ENCODE results near the gene SNX18.

The SNX18 gene

DNA sequence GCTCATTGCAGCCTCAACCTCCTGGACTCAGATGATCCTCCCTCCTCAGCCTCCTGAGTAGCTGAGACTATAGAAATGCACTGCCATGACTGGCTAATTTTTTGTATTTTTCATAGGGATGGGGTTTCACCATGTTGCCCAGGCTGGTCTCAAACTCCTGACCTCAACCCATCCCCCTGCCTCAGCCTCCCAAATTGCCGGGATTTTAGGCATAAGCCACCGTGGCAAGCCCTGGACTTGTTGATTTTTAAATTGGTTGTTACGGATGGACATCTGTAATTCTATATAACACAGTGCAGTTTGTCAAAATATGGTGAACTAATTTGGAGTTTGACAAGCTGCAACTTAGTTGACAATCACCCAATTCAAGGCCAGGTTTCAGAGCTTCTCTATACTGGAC lies 22.7 kb downstream of the SNX18 start:
- DNase-seq (ENCODE audit: low read depth in 2 of 3, low spot score in 2 of 3): no peak

DNA sequence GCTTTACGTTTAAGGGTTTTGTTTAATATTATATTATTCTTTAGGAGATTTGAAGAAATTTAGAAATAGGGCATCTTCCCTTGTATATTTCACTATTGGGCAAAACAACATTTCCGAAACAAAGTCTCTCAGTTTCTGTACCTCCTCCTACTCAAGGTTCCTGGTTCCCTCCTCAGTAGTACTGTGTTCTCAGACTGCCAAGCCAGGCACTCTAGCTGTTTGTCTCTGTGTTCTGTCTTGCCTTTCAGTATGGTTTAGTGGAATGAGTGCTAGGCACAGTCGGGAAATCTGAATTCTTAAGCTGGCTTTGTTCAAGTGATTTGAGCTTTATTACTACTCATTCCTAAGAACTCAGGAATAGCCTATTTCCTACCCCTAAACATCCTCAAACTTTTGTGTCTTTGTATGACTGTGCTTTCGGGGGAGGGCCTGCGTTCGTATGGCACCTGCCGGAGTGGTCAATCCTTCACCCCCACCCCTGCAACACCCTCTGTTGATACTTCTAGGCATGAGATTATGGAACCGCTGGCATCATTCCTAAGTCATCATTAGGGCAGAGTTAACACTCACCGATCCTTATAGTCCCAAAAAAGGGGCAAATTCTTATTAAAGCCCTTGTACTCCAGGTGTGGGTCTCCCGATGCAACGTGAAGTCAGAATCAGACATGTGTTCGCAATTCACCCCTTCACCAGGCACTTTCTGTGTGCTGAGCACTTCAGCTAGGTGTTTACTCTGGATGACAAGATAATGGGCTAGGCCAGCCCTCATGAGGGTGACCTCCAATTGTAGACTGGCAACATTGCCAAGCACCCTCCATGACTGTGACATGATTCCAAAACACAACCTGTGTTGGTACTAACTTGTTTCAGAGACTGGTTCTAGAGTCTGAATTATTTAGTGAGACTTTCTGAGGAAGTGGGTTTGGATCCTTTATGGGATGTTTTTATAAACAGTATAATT lies 24.5 kb downstream of the SNX18 start:
- DNase-seq (ENCODE audit: low read depth in 2 of 3, low spot score in 2 of 3): no peak

DNA sequence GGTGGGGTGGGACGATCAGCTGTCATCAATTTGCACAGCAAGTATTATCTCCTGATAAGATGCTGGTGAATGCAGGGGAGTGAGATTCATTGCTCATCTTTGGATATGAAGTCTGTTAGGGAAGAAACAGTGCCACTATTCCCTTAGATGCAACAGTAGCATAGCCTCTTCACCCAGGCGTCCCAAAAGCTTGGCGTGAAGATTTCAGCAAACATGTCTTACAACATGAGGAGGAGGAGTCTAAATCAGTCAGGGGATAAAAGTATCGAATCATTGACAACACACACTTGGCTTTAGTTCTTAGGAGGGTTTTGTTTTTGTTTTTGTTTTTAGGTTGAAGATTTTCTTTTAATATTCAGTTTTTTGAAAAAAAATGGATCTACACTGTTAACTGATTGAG lies 26.5 kb downstream of the SNX18 start:
- DNase-seq (ENCODE audit: low read depth in 2 of 3, low spot score in 2 of 3): no peak

DNA sequence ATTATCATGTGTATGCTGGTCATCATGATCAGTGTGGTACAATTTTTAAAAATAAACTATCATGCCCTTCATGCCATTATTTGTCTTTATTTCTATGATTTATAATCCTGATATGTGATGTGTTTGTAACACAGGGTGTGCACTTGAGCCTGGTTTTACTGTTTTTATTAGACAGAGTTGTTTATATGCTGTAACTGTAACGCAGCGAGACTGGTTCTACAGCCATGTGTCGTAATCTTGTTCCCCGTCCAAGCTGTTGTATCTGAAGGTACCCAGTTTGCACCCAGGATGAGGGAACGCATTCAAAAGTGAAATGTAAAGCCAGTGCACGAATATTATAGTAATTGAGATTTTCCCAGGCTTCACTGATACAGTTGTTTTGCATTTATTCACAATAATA lies 28.2 kb downstream of the SNX18 start:
- DNase-seq (ENCODE audit: low read depth in 2 of 3, low spot score in 2 of 3): no peak

DNA sequence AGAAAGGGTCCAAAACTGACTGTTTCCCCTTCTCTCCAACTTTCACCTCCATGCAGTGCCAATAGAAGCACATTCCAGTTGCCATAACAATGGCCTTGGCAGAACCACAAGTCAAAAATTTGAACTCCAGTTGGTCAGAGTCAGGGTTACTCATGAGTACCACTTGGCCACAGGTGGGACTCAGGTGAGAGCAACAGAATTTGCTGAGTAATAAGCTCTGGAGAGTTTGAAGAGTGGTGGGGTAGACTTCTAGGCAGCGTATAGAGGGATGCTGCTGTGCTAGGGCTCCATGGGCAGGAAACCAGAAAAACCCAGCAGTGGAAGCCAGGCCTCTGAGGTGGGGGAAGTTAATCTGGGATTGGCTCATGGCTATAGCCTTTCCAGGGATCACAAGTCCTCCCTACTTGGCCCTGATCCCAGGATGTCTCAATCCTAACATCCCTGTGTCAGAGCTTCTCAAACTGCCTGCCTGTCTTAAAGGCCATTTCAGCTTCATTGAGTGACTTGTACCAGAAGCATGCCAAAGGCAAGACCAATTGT lies 30.2 kb downstream of the SNX18 start:
- DNase-seq (ENCODE audit: low read depth in 2 of 3, low spot score in 2 of 3): no peak

DNA sequence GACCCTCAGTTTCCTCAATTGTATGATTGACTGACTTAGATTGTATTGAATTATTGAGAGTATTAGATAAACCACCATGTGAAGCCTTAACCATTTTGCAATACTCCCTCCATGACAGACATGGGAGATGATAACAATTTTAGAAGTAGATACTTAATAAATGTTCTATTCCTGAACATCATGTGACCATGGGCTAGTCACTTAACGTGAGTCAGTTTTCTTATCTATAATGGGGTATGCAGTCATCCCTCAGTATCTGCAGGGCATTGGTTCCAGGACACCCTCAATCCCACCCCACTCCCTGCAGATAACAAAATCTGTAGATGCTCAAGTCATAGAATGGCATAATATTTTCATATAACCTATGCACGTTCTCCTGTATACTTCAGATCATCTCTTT lies 31.0 kb downstream of the SNX18 start:
- no peak for DNase-seq (ENCODE audit: low read depth in 2 of 3, low spot score in 2 of 3)

DNA sequence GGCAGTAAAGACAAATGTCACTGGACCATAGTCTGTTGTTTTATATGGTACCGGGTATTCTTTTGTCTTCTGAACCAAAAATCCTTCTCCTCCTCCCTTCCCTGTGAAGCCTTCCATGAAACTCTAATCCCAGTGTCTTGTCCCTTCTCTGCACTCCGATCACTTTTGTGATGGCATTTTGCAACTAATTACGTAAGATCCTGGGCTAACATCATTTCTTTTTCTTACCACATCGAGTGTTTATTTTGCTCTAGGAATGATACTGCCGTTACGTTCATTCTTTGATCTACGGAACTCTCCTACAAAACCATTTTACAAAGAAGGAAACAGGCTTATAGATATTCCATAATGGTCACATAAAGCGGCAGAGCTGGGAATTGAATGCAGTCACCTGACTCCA lies 33.7 kb downstream of the SNX18 start:
- DNase-seq (ENCODE audit: low read depth in 2 of 3, low spot score in 2 of 3): no peak

DNA sequence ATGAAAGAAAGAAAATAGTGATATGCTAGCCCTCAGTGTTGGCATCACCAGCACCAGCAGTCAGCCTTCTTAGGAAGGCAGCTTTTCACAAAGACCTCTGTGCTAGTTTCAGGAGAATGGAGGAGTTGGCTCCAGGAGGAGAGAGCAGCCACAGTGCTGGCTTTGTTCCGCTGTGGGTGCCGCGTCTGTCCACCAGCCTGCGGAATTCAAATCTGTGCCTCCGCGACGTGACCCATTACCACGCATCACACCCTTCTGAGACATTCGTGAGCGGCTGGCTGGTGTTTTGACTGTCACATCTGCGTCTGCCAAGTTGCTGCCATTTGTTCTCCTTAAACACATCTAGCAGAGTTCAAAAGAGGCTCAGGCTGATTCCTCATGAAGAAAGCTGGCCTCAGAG lies 34.4 kb downstream of the SNX18 start:
- no peak for DNase-seq (ENCODE audit: low read depth in 2 of 3, low spot score in 2 of 3)

DNA sequence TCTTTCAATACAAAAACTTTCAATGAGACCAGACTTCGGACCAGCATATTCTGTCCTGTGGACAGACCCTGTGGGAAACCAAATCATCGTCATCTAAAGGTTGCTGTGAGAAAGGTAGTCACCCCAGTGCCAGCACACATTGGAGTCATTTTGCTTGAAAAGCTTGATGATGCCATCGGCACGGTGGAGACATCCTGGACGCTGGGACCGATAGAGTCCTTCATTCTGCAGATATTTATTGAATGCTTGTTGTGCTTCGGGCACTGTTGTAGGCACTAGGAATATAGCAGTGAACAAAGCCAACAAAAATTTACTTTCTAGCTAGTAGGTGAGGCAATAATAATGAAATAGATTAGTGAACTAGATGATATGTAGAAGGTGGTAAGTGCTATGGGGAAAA lies 34.9 kb downstream of the SNX18 start:
- no peak for DNase-seq (ENCODE audit: low read depth in 2 of 3, low spot score in 2 of 3)

DNA sequence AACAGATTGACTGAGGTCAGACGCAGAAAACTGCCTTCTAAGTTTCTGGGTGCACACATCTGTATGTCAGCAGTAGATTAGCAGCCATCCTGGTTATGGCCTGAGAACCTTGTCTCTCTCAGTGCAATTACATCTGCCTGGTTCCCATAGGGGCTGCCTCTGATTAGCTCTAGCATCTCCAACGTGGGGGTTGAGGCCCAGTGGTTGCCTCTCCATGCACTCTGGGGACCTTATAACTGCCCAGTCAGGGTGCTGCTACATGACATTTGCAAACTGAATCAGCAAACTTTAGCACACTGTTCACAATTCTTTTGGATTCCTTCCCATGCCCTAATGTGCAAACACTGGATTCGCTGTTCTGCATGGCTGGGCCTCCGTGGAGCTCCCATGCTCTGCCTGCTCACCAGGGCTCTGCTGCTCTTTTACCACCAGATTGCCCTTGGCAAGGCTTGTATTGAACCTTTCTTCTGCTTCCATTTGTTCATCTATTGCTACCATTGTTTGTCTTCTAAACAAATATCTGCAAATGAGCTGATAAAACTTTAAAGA lies 36.2 kb downstream of the SNX18 start:
- no peak for DNase-seq (ENCODE audit: low read depth in 2 of 3, low spot score in 2 of 3)

DNA sequence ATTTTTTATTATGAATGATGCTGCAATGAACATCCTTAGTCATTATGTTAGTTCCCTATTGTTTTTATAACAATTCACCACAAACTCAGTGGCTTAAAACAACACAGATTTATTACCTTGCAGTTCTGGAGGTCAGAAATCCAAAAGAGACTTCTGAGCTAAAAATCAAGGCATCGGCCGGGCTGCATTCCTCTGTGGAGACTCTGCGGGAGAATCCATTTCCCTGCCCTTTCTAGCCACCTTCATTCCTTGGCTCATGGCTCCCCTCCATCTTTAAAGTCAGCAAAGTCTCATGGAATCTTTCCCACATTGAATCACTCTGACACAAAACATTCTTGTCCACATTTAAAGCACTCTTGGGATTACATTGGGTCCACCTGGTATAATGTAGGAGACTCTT lies 38.6 kb downstream of the SNX18 start:
- DNase-seq (ENCODE audit: low read depth in 2 of 3, low spot score in 2 of 3): no peak

DNA sequence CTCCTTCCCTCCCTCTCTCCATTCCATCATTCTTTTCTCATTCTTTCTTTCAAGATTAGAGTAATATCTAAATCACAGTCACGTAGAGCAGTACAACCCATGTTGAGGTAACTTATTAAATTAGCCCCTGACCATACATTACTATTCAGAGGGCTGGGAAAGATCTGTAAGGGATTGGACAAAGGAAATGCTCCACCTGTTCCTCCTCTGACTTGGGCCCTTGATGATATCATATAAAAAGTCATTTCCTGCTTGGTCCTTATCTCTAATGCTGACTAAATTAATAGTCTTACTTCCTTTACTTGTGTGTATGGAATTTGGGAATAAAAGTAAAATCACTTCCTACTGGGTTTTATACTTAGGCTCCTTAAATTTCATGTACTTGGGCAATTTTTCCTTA lies 40.8 kb downstream of the SNX18 start:
- DNase-seq (ENCODE audit: low read depth in 2 of 3, low spot score in 2 of 3): no peak

DNA sequence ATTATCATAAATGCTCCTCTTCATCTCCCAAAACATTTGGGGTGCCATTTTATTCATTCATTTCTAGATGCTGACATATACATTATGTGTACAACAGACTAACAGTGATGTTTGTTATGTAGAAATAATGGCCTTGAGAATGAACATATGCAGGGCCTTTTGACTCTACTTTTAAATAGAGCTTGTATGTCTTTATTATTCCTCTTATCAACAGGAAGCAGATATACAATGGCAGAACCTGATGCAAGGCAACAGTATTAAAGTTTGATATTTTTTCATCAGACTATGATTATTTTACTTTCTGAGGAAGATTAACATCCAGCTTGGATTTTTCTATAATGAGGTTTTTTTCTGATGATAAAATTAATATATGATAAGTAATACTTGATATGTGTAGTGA lies 44.1 kb downstream of the SNX18 start:
- no peak for DNase-seq (ENCODE audit: low read depth in 2 of 3, low spot score in 2 of 3)

DNA sequence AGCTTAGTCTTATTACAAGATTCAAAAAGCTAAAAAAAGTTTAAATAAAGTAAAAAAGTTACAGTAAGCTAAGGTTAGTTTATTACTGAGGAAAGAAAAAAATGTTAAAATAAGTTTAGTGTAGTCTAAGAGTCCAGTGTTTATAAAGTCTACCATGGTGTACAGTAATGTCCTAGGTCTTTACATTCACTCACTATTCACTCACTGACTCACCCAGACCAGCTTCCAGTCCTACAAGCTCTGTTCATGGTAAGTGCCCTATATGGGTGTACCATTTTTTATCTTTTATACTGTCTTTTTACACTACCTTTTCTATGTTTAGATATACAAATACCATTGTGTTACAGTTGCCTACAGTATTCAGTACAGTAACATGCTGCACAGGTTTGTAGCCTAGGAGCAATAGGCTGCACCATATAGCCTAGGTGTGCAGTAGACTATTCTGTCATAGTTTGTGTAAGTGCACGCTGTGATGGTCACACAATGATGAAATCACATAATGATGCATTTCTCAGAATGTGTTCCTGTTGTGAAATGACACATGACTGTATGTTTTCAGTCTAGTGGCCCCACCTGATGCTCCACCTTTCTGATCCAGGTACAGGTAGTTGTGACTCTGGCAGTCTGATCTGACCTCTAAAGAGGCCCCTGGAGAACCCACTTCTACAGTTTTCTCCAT lies 45.7 kb downstream of the SNX18 start:
- DNase-seq (ENCODE audit: low read depth in 2 of 3, low spot score in 2 of 3): no peak

DNA sequence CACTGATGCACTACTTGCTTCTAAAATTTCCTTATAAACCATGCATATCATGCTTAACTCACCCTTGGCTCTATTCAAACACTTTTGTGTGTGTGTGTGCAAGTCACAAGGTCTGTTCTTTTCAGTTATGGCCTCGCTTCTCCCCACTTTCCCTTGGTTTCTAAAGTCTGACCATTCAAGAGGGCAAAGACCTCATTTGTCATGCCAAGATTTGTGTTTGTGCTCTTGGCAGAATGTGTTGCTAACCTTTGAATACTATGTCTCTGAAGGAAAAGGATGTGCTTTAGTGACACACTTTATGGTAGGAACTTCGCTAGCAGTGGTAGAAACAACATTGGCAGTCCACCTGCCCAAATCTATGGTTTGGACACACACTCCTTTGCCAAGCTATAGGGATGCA lies 50.4 kb downstream of the SNX18 start:
- no peak for DNase-seq (ENCODE audit: low read depth in 2 of 3, low spot score in 2 of 3)

DNA sequence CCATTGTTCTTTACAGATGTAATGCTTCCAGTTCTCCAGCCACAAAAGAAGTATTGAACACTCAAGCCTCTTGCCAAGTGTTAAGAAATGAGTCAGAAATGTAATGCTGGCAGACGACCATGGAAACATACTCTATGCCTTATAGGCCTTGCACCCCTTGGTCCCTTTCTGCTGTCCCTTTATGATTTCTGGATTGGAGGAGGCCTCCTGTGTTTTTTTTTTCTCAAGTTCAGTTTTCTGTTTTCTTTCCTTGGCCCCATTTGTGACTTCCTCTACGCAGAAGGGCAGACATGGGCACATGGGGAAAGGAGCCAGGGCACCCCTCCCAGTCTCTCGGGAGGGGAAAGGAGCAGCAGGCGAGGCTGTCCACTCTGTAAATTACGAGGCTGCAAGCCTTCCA lies 53.4 kb downstream of the SNX18 start:
- DNase-seq (ENCODE audit: low read depth in 2 of 3, low spot score in 2 of 3): no peak

DNA sequence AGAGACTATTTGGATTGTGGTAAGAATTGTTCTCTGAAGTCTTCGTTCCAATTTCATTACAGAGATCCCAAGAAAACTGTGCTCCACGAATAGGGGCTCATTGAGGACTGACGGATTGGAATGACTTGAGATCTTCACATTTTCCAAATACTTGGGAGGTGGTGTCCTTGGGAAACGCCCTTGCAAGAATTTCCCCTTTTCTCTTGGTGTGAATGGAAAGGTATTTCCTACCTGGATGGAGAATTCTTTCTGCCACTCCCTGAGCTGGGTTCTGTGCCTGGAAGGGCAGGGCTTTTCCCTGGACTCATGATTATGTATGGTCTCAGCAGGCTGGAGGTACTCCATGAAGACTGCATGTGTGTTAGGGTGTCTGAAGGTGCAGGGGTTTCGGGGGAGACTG lies 53.9 kb downstream of the SNX18 start:
- DNase-seq (ENCODE audit: low read depth in 2 of 3, low spot score in 2 of 3): no peak

DNA sequence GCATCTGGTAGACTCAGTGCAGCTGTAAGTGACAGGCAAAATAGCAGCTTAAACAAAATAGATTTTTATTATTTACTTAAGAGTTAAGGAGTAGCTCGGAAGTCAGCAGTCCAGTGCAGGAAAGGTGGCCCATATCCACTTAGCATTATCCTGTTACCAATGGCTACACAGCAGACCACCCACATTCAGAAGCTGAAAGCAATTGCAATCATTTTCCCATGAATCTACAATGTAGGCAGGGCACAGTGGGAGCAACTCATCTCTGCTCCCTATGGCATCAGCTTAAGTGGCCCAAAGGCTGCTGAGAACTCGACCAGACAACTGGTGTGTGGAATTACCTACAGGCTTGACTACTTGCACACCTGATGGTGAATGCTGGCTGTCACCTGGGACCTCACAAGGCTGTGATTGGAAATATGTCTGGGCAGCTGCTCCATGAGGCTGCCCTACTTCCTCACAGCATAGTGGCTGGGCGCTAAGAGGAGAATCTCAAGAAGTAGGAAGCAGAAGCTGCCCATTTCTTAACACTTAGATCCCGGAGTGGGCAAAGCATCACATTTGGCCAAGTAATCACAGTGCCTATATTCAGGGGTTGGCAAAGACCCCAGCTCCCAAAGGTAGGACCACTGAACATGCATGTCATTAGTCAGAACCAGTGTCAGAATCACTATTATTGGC lies 56.4 kb downstream of the SNX18 start:
- DNase-seq (ENCODE audit: low read depth in 2 of 3, low spot score in 2 of 3): no peak

DNA sequence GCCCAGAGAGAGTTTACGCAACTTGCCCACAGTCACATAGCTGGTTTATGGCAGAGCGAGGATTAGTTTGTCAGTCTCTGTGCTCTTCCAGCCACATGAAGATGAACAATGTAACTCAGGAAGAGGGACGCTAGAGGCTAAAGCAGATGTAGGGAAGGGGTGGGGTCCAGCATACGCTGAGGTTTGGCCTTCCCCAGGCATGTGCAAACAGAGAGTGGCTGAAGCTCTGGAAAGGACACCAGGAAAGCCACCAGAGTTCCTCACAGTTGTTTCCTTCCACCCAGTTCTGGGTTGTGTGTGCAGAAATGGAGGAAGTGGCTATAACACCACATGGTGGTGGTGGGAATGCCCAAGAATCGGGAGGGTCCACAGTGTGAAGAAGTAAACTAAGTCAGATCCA lies 60.0 kb downstream of the SNX18 start:
- DNase-seq (ENCODE audit: low read depth in 2 of 3, low spot score in 2 of 3): no peak

DNA sequence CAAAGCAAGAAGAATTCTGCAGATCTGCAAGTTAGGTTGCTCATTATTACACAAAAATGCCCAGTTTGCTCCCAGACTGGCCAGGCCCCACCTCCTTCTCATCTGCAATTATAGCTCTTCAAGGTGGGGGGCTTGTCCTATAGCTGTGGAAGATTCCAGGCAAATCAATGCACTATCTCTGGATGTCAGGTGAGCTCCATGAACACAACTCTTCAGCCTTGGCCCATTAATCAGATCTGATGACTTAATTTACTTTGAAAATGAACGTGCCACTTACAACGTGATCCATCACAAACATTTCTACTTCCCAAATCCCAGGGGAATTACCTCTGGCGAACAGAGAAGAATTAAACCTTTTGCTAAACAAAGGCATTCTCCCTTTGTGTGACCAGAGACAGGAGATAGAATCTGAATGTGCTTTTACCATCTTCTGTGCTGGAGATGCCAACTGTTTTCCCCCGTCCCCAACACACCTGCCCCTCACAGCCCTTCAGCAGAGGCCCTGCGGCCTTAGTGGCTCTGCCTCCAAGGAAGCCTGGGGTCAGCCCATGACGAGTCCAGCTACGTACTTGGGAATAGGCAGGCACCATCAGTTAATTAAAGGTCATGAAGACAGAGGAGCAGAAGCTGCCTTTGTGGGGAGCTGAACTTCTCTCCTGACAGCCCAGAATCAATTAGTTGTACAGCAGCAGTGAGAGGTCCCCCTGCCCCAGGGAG lies 60.5 kb downstream of the SNX18 start:
- no peak for DNase-seq (ENCODE audit: low read depth in 2 of 3, low spot score in 2 of 3)
